ENCODE results near the gene PKDREJ.

The PKDREJ gene

DNA sequence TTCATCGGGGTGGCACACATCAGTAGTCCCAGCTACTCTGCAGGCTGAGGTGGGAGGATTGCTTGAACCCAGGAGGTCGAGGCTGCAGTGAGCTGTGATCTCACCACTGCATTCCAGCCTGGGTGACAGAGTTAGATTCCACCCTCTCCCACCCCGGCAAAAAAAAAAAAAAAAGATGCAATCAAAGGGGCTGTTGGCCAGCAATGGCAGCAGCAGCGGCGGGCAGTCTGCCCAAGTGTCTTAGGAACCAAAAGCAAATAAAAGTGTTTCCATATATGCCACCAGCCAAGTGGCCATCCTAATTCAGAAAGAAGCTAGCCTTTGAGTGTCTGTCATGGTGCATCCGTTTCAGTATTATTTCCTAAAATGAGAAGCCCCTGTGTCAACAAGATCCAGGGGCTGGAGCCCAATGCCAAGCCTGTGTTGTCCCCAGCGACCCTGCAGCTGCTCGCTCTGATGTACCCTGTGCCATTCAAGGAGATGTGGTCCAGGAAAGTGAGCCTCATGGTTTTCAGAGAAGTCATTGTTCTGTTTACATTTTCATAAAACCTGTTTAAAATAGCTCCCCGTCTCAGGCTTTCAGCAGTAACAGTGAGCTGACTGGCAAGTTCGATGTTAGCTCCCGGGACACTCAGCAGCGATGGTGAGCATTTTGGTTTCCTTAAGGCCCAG lies 25.6 kb downstream of the PKDREJ start:
- DNase-seq (ENCODE audit: low read depth in 2 of 2) = no peak

DNA sequence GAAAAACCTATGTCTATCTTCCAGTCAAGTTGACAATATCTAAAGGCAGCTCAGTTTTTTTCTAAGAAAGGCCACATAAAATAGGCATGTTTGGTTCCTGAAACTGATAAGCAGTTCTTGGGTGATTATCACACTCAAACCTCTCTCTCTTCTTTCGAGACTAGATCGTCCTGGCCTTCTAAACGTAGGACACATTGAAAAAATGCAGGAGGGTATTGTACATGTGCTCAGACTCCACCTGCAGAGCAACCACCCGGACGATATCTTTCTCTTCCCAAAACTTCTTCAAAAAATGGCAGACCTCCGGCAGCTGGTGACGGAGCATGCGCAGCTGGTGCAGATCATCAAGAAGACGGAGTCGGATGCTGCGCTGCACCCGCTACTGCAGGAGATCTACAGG lies 28.2 kb downstream of the PKDREJ start:
- DNase-seq (ENCODE audit: low read depth in 2 of 2) = no peak

DNA sequence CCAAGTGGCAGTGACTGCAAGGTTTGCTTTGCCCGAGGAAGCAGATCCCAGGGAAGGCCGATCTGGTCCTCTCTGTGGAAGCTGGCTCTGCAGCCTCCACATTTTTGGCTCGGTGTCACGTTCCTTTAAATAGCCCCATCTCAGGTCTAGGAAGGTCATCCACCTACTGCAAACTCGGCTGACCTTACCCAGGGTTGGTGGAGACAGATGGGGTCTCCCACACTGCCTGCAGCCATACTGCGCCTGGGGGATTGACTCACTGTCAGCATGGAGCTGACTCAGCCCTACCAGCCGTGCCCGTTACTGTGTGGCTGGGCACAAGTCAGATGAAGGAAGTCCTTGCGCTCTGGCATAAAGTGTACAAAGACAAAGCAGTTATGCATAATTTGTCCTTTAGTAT lies 29.9 kb downstream of the PKDREJ start:
- DNase-seq (ENCODE audit: low read depth in 2 of 2) = no peak

DNA sequence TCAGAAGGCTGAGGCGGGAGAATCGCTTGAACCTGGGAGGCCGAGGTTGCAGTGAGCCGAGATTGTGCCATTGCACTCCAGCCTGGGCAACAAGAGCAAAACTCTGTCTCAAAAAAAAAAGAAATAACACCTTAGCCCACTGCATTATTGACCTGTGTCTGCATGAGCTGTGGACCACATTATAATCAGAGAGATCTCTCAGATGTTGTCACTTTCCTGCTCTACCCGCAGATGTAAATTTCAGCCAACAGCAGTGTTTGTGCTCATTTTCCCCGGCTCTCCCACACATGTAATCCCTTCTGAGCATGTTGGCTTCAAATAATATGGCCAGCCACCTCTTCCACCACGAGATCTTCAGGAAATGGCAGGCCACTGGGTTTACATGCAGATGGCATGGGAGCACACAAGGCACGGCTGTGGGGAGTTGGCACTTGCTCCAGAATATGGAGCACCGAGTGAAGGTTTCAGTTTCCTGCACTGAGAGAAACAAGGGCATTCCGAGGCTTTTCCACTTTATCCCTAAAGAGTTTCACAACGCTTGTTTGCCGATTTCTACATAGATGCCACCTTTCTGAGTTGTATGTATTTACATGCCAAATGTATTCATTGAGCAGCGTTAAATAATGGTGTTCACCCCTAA lies 32.8 kb downstream of the PKDREJ start:
- DNase-seq (ENCODE audit: low read depth in 2 of 2) = no peak

DNA sequence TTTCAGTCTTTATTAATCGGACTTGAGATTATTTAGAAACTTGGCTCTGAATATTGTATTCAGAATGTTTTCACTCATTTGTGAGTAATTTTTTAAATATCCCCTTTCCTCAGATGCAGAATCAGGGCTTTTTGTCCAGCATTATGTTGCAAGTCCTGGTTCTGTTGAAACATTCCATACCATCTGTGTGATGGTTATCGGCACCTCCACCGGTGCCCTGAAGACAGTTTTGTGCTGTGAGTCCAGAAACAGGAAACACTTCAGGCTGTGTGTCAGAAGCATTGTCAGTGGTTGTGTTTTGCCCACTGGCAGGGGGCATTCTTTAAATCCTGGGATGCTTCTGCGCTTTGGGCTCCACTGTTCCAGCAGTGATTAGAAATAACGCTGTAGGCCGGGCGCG lies 33.4 kb downstream of the PKDREJ start:
- DNase-seq (ENCODE audit: low read depth in 2 of 2) = no peak

DNA sequence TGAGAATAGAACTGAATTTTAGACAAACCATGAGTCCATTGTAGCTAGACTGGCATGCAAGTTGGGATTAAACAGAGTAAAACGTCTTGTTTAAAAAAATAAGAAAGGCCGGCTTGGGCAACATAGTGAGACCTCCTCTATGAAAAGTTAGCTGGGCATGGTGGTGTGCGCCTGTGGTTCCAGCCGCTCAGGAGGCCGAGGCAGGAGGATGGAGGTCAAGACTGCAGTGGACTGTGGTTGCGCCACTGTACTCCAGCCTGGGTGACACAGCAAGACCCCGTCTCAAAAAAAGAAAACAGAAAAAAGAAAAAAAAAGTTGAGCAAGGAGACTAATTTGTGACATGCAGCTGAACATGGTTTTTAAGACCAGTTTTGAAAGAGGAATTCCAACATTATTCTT lies 36.6 kb downstream of the PKDREJ start:
- no peak for DNase-seq (ENCODE audit: low read depth in 2 of 2)

DNA sequence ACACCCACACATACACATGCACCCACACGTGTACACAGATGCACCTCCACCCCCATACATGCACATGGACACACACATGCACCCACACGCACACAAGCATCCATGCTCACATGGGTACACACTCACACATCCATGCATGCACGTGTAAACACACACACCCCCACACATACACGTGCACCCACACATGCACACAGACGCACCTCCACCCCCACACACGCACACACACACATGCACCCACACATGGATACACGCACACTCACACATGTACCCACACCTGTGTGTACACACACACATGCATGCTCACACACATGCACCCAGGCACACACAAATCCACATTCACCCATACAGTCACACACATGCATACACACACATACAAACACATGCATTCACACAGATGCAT lies 37.5 kb downstream of the PKDREJ start:
- no peak for DNase-seq (ENCODE audit: low read depth in 2 of 2)

DNA sequence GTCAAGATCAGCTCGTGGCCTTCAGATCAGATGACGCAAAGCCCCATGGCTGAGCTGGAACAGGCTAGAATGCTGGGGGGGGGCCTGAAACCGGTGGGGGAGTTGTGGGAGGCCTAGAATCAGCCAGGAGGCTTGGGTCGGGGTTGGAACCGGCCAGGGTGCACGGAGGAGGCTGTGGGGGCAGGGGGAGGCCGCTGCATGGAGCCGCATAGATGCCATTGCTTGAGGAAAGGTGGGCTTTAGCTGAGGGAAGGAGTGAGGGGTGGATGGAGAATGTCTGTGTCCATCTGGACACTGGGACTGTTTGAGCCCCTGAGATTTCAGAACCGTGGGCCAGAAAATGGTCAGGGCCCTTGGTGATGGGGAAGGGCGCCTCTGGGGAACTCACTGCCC lies 38.2 kb downstream of the PKDREJ start:
- no peak for DNase-seq (ENCODE audit: low read depth in 2 of 2)

DNA sequence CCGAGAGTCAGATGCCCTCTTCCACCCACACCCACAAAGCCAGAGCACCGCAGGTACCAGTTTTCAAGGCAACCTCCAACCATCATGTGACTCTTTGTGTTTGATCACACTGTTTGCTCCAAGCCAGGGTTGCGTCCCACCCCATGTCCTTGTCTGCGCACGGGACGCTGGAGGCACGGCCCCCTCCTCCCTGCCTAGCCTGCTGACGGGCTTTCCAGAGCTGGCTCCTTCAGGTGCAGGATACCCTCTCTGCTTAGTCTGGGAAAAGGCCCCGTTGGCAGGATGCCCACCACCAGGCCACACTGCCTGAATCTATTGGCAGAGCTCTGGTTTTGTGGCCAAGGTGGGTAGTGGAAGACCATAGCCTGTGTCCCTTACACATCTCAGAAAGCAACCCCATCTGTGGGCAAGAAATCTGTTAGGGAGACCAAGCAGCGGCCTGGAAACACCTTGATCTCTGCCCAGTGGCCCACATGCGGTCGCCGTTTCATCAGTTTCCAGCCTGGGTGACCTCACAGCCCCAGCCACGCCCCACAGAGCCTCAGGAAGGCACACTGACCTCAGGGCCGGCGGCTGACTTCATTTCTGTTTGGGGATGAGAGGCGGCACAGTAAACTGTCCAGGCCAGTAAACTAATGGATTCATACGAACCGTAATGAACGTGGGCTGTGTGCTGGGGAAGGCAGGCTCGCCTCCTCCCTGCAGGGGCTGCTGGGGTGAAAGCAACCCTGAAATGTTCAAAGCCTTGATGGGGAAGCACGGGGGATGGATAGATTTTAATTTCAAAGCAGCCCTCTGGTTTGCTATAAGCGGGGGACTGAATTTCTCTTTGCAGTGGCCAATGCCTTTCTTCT lies 38.9 kb downstream of the PKDREJ start:
- no peak for DNase-seq (ENCODE audit: low read depth in 2 of 2)

DNA sequence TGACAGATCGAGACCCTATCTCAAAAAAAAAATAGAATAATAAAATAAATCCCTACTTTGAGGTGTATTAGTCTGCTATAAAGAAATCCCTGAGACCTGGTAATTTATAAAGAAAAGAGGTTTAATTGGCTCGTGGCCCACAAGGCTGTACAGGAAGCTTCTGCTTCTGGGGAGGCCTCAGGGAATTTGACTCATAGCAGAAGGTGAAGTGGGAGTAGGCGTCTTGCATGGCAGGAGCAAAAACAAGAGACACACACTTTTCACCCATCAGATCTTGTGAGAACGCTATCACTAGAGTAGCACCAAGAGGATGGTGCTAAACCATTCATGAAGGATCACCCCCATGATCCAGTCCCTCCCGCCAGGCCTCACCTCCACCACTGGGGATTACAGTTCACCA lies 42.2 kb downstream of the PKDREJ start:
- no peak for DNase-seq (ENCODE audit: low read depth in 2 of 2)

DNA sequence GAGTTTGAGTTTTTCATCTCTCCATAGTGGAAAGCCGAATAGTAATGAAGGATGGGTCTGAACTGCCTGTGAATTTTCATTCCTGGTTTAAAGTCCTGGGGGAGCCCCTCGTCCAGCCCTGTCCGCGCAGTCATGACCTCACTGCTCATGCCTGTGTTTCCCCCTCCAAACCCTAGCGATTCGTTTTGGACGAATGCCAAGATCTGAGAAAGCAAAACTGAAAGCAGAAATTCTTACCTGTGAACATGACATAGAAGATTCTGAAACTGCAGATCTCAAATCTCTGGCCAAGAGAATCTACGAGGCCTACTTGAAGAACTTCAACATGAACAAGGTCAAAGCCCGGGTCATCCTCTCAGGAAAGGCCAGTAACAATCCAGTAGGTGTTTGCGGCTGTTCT lies 43.5 kb downstream of the PKDREJ start:
- DNase-seq (ENCODE audit: low read depth in 2 of 2) = no peak

DNA sequence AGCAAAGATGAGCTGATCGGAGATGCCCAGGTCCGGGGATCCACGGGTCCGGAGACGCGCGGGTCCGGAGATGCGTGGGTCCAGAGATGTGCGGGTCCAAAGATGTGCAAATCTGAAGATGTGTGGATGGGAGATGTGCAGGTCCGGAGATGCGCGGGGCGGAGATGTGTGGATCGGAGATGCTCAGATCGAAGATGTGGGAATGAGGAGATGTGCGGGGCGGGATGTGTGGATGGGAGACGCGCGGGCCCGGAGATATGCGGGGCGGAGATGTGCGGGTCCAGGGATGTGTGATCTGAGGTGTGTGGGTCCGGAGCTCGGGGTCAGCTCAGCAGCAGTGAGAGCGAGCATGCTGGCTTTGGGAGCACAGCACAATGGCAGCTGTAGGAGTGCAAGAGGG lies 48.5 kb downstream of the PKDREJ start:
- DNase-seq (ENCODE audit: low read depth in 2 of 2) = no peak

DNA sequence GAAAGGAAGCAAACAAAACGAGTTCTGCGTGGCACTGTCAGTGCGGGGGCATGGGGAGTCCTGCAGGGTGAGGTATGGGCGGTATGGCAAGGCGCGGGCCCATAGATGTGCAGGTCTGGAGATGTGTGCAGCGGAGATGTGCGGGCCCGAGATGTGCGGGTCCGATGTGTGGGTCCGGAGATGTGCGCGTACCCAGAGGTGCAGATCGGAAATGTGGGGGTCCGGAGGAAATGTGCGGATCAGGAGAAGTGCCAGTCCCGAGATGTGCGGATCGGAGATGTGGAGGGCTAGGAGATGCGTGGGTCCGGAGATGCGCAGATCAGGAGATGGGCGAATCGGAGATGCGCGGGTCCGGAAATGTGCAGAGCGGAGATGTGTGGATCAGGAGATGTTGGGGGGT lies 49.0 kb downstream of the PKDREJ start:
- no peak for DNase-seq (ENCODE audit: low read depth in 2 of 2)

DNA sequence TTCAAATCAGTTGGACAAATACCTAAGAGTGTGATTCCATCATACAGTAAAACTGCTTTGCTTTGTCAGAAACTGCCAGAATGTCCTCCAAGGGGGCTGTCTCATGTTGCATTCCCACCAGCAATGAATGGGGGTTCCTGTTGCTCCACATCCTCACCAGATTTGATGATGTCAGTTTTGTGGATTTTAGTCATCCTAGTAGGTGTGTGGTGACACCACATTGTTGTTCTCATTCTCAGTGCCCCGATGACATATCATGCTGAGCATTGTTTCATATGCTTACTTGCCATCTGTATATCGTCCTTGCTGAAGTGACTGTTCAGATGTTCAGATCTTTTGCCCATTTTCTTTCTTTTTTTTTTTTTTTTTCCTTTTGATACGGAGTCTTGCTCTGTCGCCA lies 50.1 kb downstream of the PKDREJ start:
- no peak for DNase-seq (ENCODE audit: low read depth in 2 of 2)

DNA sequence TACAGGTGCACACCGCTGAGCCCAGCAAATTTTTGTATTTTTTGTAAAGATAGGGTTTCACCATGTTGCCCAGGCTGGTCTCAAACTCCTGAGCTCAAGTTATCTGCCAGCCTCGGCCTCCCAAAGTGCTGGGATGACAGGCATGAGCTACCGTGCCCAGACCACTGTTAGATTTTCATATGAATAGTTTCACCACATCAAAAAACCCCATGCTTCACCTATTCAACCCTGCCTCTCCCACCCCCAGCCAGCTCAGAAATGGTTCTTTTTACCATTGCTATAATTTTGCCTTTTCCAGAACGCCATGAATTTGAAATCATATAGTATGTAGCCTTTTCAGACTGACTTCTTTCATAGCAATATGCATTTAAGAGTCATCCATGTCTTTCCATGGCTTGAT lies 50.9 kb downstream of the PKDREJ start:
- no peak for DNase-seq (ENCODE audit: low read depth in 2 of 2)

DNA sequence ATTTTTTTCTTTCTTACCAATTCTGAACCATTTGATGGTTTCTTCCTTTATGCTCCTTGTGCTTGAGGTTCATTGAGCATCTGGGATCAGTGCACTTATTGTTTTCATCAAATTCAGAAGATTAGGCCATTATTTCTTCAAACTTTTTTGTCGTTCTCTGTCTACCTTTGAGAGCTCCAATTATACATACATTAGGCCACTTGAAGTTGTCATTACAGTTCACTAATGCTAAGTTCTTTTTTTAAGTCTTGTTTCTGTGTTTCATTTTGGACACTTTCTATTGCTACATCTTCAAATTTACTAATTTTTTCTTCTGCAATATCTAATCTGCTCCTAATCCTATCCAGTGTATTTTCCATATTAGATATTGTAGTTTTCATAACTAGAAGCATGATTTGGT lies 53.9 kb downstream of the PKDREJ start:
- DNase-seq (ENCODE audit: low read depth in 2 of 2) = no peak
